WTC11 (cell line): ENCODE measurements around the gene RAPGEF6.

Source experiments
- CREB1 ChIP-seq: sonication (generic); formaldehyde crosslinking; IDR thresholded peaks from 2 replicates; pipeline ENCODE4 v1.8.0; 2023; ENCODE audit warnings: mild to moderate bottlenecking, missing genetic modification reagents
- NR1H2 ChIP-seq: sonication (generic); formaldehyde crosslinking; IDR thresholded peaks from 2 replicates; pipeline ENCODE4 v1.9.0; 2021; ENCODE audit warnings: mild to moderate bottlenecking, moderate library complexity, missing genetic modification reagents
- SOX15 ChIP-seq: fragments of 250-450 bp; sonication (Bioruptor Pico); IDR thresholded peaks from 2 replicates; pipeline ENCODE4 v1.9.0; 2021; ENCODE audit warnings: mild to moderate bottlenecking
- ZNF138 ChIP-seq: sonication (generic); formaldehyde crosslinking; conservative IDR thresholded peaks from 2 replicates; pipeline ENCODE4 v1.8.1; 2022; ENCODE audit warnings: mild to moderate bottlenecking, moderate library complexity, missing genetic modification reagents
- ZNF396 ChIP-seq: fragments of 250-450 bp; sonication (Bioruptor Pico); IDR thresholded peaks from 2 replicates; pipeline ENCODE4 v1.8.0; 2021; ENCODE audit warnings: mild to moderate bottlenecking, moderate library complexity, borderline replicate concordance
- TF ChIP-seq, protein P1 (sequence below): fragments of 250-450 bp; sonication (Bioruptor Pico); IDR thresholded peaks from 2 replicates; pipeline ENCODE4 v1.8.0; 2021; ENCODE audit warnings: mild to moderate bottlenecking
- TF ChIP-seq, protein P2 (sequence below): sonication (generic); formaldehyde crosslinking; IDR thresholded peaks from 2 replicates; pipeline ENCODE4 v1.8.0; 2022; ENCODE audit warnings: mild to moderate bottlenecking, missing genetic modification reagents
- TF ChIP-seq, protein P3 (sequence below): sonication (generic); formaldehyde crosslinking; IDR thresholded peaks from 2 replicates; pipeline ENCODE4 v1.8.1; 2023; ENCODE audit warnings: mild to moderate bottlenecking, missing genetic modification reagents
- TF ChIP-seq, protein P4 (sequence below): sonication (generic); formaldehyde crosslinking; IDR thresholded peaks from 2 replicates; pipeline ENCODE4 v1.8.0; 2022; ENCODE audit warnings: mild to moderate bottlenecking, missing genetic modification reagents
- TF ChIP-seq, protein P5 (sequence below): sonication (generic); formaldehyde crosslinking; IDR thresholded peaks from 2 replicates; pipeline ENCODE4 v1.8.1; 2022; ENCODE audit warnings: mild to moderate bottlenecking, moderate library complexity, missing genetic modification reagents
- TF ChIP-seq, protein P6 (sequence below): fragments of 200-600 bp; IDR thresholded peaks from 2 replicates; pipeline ENCODE4 v1.8.0; 2022; ENCODE audit warnings: antibody characterized with exemption

DNA sequence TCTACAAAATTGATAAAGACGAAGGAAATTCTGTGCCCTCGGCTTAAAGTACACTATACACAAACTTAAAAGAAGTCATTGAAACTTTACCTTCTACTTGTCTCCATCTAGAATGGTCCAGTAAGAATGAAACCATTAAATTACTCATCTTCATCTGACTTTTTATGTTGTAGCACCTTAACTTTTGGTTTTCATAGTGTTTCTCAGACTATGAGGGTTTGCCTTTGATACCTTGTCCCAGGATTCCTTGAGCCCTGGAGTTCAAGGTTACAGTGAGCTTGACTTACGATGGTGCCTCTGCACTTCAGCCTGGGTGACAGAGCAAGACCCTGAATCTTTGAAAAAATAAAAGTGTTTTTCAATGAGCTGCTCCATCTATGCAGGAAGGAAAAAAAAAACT lies 239.0 kb downstream of the RAPGEF6 start:
- TF ChIP-seq NR1H2 (CRISPR knock-in tag) = no peak
- TF ChIP-seq ZNF396 = no peak
- TF ChIP-seq, protein P1, sequence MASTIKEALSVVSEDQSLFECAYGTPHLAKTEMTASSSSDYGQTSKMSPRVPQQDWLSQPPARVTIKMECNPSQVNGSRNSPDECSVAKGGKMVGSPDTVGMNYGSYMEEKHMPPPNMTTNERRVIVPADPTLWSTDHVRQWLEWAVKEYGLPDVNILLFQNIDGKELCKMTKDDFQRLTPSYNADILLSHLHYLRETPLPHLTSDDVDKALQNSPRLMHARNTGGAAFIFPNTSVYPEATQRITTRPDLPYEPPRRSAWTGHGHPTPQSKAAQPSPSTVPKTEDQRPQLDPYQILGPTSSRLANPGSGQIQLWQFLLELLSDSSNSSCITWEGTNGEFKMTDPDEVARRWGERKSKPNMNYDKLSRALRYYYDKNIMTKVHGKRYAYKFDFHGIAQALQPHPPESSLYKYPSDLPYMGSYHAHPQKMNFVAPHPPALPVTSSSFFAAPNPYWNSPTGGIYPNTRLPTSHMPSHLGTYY (CRISPR knock-in tag) = no peak
- TF ChIP-seq, protein P2, sequence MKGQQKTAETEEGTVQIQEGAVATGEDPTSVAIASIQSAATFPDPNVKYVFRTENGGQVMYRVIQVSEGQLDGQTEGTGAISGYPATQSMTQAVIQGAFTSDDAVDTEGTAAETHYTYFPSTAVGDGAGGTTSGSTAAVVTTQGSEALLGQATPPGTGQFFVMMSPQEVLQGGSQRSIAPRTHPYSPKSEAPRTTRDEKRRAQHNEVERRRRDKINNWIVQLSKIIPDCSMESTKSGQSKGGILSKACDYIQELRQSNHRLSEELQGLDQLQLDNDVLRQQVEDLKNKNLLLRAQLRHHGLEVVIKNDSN = no peak
- TF ChIP-seq, protein P3, sequence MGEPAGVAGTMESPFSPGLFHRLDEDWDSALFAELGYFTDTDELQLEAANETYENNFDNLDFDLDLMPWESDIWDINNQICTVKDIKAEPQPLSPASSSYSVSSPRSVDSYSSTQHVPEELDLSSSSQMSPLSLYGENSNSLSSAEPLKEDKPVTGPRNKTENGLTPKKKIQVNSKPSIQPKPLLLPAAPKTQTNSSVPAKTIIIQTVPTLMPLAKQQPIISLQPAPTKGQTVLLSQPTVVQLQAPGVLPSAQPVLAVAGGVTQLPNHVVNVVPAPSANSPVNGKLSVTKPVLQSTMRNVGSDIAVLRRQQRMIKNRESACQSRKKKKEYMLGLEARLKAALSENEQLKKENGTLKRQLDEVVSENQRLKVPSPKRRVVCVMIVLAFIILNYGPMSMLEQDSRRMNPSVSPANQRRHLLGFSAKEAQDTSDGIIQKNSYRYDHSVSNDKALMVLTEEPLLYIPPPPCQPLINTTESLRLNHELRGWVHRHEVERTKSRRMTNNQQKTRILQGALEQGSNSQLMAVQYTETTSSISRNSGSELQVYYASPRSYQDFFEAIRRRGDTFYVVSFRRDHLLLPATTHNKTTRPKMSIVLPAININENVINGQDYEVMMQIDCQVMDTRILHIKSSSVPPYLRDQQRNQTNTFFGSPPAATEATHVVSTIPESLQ (CRISPR knock-in tag) = no peak
- no peak for TF ChIP-seq CREB1
- TF ChIP-seq, protein P4, sequence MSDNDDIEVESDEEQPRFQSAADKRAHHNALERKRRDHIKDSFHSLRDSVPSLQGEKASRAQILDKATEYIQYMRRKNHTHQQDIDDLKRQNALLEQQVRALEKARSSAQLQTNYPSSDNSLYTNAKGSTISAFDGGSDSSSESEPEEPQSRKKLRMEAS (CRISPR knock-in tag) = no peak
- TF ChIP-seq, protein P5, sequence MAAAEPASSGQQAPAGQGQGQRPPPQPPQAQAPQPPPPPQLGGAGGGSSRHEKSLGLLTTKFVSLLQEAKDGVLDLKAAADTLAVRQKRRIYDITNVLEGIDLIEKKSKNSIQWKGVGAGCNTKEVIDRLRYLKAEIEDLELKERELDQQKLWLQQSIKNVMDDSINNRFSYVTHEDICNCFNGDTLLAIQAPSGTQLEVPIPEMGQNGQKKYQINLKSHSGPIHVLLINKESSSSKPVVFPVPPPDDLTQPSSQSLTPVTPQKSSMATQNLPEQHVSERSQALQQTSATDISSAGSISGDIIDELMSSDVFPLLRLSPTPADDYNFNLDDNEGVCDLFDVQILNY = no peak
- no peak for TF ChIP-seq SOX15
- TF ChIP-seq ZNF138 (CRISPR knock-in tag) = no peak
- TF ChIP-seq, protein P6, sequence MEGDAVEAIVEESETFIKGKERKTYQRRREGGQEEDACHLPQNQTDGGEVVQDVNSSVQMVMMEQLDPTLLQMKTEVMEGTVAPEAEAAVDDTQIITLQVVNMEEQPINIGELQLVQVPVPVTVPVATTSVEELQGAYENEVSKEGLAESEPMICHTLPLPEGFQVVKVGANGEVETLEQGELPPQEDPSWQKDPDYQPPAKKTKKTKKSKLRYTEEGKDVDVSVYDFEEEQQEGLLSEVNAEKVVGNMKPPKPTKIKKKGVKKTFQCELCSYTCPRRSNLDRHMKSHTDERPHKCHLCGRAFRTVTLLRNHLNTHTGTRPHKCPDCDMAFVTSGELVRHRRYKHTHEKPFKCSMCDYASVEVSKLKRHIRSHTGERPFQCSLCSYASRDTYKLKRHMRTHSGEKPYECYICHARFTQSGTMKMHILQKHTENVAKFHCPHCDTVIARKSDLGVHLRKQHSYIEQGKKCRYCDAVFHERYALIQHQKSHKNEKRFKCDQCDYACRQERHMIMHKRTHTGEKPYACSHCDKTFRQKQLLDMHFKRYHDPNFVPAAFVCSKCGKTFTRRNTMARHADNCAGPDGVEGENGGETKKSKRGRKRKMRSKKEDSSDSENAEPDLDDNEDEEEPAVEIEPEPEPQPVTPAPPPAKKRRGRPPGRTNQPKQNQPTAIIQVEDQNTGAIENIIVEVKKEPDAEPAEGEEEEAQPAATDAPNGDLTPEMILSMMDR = no peak
